DOHH2 (cell line): ENCODE measurements around the gene UGT1A8.

Source experiments
- EZH2phosphoT487 ChIP-seq: fragments of 200-600 bp; sonication (generic); IDR thresholded peaks from 2 replicates; pipeline ENCODE4 v1.6.1; 2017; ENCODE audit warnings: borderline replicate concordance, mild to moderate bottlenecking, antibody characterized with exemption, low read length, moderate library complexity, mixed read lengths
- TF ChIP-seq, protein P1 (sequence below): fragments of 200-600 bp; sonication (generic); IDR thresholded peaks from one replicate; pipeline ENCODE4 v1.5.1; 2014; ENCODE audit warnings: antibody characterized with exemption, mild to moderate bottlenecking, low read depth, low read length; ENCODE audit not compliant: poor library complexity, severe bottlenecking

GRCh38 chr2:233775414-233775813 lies 158.0 kb downstream of the UGT1A8 start:
- TF ChIP-seq, protein P1, sequence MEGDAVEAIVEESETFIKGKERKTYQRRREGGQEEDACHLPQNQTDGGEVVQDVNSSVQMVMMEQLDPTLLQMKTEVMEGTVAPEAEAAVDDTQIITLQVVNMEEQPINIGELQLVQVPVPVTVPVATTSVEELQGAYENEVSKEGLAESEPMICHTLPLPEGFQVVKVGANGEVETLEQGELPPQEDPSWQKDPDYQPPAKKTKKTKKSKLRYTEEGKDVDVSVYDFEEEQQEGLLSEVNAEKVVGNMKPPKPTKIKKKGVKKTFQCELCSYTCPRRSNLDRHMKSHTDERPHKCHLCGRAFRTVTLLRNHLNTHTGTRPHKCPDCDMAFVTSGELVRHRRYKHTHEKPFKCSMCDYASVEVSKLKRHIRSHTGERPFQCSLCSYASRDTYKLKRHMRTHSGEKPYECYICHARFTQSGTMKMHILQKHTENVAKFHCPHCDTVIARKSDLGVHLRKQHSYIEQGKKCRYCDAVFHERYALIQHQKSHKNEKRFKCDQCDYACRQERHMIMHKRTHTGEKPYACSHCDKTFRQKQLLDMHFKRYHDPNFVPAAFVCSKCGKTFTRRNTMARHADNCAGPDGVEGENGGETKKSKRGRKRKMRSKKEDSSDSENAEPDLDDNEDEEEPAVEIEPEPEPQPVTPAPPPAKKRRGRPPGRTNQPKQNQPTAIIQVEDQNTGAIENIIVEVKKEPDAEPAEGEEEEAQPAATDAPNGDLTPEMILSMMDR, result no peak
- no peak for TF ChIP-seq EZH2phosphoT487
